Tibial nerve (tissue), 4 donors: ENCODE measurements around the gene CBFB. TPM values are rescaled to one million over a fixed set of nuclear protein-coding genes. Genes with fewer than 3 reads are reported as not detected.

ENCODE experiments used
- DNase-seq, 2 donors: peaks; one replicate each; pipeline ENCODE4 v3.0.0-alpha.2; 2019; ENCODE audit warnings: low spot score in 2 of 2
- H3K27ac ChIP-seq, 4 donors: fragments of 200-600 bp; sonication (generic) in 3 of 4; one replicate each; pipeline ENCODE4 v1.5.1; 2017 to 2019; ENCODE audit warnings: mild to moderate bottlenecking in 1 of 4
- H3K27me3 ChIP-seq, 2 donors: fragments of 200-600 bp; sonication (generic) in 1 of 2; one replicate each; pipeline versions ENCODE4 v1.5.1 to v1.6.0; 2017 to 2019
- H3K36me3 ChIP-seq, 3 donors: fragments of 200-600 bp; sonication (generic); one replicate each; pipeline ENCODE4 v1.5.1; 2018 to 2019
- H3K4me1 ChIP-seq, 4 donors: fragments of 200-600 bp; sonication (generic) in 3 of 4; one replicate each; pipeline ENCODE4 v1.5.1; 2017 to 2019
- H3K4me3 ChIP-seq, 4 donors: fragments of 200-600 bp; sonication (generic) in 3 of 4; one replicate each; pipeline ENCODE4 v1.5.1; 2017 to 2019; ENCODE audit warnings: mild to moderate bottlenecking in 1 of 4, moderate library complexity in 1 of 4
- H3K9me3 ChIP-seq, 4 donors: fragments of 200-600 bp; sonication (generic) in 3 of 4; one replicate each; pipeline ENCODE4 v1.5.1; 2017 to 2019
- CTCF ChIP-seq, 5 experiments: fragments of 200-600 bp in 3 of 5; fragments of 450-650 bp in 2 of 5; sonication (generic) in 3 of 5; IDR thresholded peaks; one replicate each; pipeline ENCODE4 v1.5.1; 2016 to 2019; ENCODE audit warnings: antibody characterized with exemption in 5 of 5, mild to moderate bottlenecking in 3 of 5, moderate library complexity in 2 of 5
- EP300 ChIP-seq, 2 donors: sonication (generic); formaldehyde crosslinking; IDR thresholded peaks; one replicate each; pipeline ENCODE4 v1.6.1; 2017; ENCODE audit warnings: antibody characterized with exemption in 2 of 2, mild to moderate bottlenecking in 1 of 2
- POLR2A ChIP-seq, 2 donors: fragments of 450-650 bp; IDR thresholded peaks; one replicate each; pipeline ENCODE4 v1.6.1; 2017; ENCODE audit warnings: antibody characterized with exemption in 2 of 2, mild to moderate bottlenecking in 2 of 2, moderate library complexity in 2 of 2
- WGBS, 2 donors: methylation state at CpG; one replicate each; pipeline ENCODE4 v1.1.5; 2018; 5-methylcytosine and 5-hydroxymethylcytosine counted together
- total RNA-seq, 4 donors: library from RNA; depleted of rRNA; stranded (reverse); fragments of >200 nt; gene quantifications; one replicate each; pipeline ENCODE4 v1.1.0, GENCODE V29; 2016

Gene CBFB
- total RNA-seq, 4 donors from 2014 or later, result 46.7 to 70.5 (median 59.9) TPM

- no peak for DNase-seq
- Histone ChIP-seq H3K9me3 (no peaks in the 10 kb centered on the region), H3K27ac (no peak overlapping the region), H3K36me3 (peaks cover 6 to 100% (median 16%) of the 10 kb centered on the region in 3 donors), H3K4me3 (no peak overlapping the region), H3K27me3 (no peaks in the 10 kb centered on the region), H3K4me1 (no peaks in the 10 kb centered on the region)
- TF ChIP-seq CTCF (IDR thresholded peaks at IDR 0.05), result no peak
- no peak for TF ChIP-seq EP300 (IDR thresholded peaks at IDR 0.05)
- TF ChIP-seq POLR2A (IDR thresholded peaks at IDR 0.05), result no peak
- WGBS, 2 donors, result 51 to 64% methylated on average over 3 of the region's 3 CpGs
These were observed 108.7 kb downstream of the CBFB start for GRCh38 chr16:67137605-67138004.

- Histone ChIP-seq H3K27me3 (no peaks in the 10 kb centered on the region), H3K27ac (no peak overlapping the region), H3K4me3 (no peak overlapping the region), H3K4me1 (no peaks in the 10 kb centered on the region), H3K36me3 (peaks cover 6 to 100% (median 29%) of the 10 kb centered on the region in 3 donors), H3K9me3 (no peaks in the 10 kb centered on the region)
- 89 to 100% methylated on average over 9 to 10 of the region's 13 CpGs for WGBS, 2 donors
- TF ChIP-seq POLR2A (IDR thresholded peaks at IDR 0.05) (no peak), CTCF (IDR thresholded peaks at IDR 0.05) (no peak), EP300 (IDR thresholded peaks at IDR 0.05) (no peak)
- no peak for DNase-seq
These were observed 112.4 kb downstream of the CBFB start for GRCh38 chr16:67141391-67141790.

GRCh38 chr16:67142342-67142741, 113.4 kb downstream of the CBFB start:
- Histone ChIP-seq H3K4me3 (no peak overlapping the region), H3K9me3 (no peaks in the 10 kb centered on the region), H3K27ac (no peak overlapping the region), H3K4me1 (no peaks in the 10 kb centered on the region), H3K27me3 (no peaks in the 10 kb centered on the region), H3K36me3 (peaks cover 6 to 100% (median 30%) of the 10 kb centered on the region in 3 donors)
- no peak for TF ChIP-seq CTCF (IDR thresholded peaks at IDR 0.05)
- no peak for TF ChIP-seq EP300 (IDR thresholded peaks at IDR 0.05)
- WGBS, 2 donors, result 83 to 93% methylated on average over 5 to 7 of the region's 9 CpGs
- no peak for DNase-seq

- peaks cover 6 to 99% (median 30%) of the 10 kb centered on the region in 3 donors for H3K36me3 ChIP-seq
- H3K27ac ChIP-seq, result no peak overlapping the region
- H3K4me1 ChIP-seq, result peaks cover 0 to 4% (median 0%) of the 10 kb centered on the region in 4 donors
- TF ChIP-seq CTCF (IDR thresholded peaks at IDR 0.05) (no peak), POLR2A (IDR thresholded peaks at IDR 0.05) (no peak), EP300 (IDR thresholded peaks at IDR 0.05) (no peak)
- peaks cover 0 to 6% of the 10 kb centered on the region in 2 donors for H3K27me3 ChIP-seq
- WGBS, 2 donors, result 92 to 97% methylated on average over 2 of the region's 2 CpGs
- H3K9me3 ChIP-seq, result no peaks in the 10 kb centered on the region
- no peak overlapping the region for H3K4me3 ChIP-seq
- DNase-seq, result no peak
These were observed 116.0 kb downstream of the CBFB start for GRCh38 chr16:67144943-67145342.

- Histone ChIP-seq H3K36me3 (peaks cover 3 to 91% (median 26%) of the 10 kb centered on the region in 3 donors), H3K27me3 (peaks cover 0 to 11% of the 10 kb centered on the region in 2 donors), H3K4me1 (peaks cover 0 to 12% (median 6%) of the 10 kb centered on the region in 4 donors), H3K9me3 (no peaks in the 10 kb centered on the region), H3K4me3 (no peak overlapping the region), H3K27ac (no peak overlapping the region)
- TF ChIP-seq EP300 (IDR thresholded peaks at IDR 0.05) (no peak), CTCF (IDR thresholded peaks at IDR 0.05) (no peak), POLR2A (IDR thresholded peaks at IDR 0.05) (no peak)
- WGBS, 2 donors, result 85 to 88% methylated on average over 2 of the region's 2 CpGs
- DNase-seq, result no peak
These were observed 116.8 kb downstream of the CBFB start for GRCh38 chr16:67145746-67146145.
